Measurements from ENCODE around the gene HHAT.

GRCh38 chr1:210381934-210382333 lies 53.2 kb downstream of the HHAT start:
- TF ChIP-seq CTCF (IDR thresholded peaks at IDR 0.05; ENCODE audit: low read length) = no peak
- TF ChIP-seq EZH2 (optimal IDR thresholded peaks at IDR 0.05; ENCODE audit: low read depth, low read length) = no peak

All from MM.1S (cell line).